Anterior cingulate cortex (tissue), 58 donors: ENCODE measurements around the gene CRK.
"Not testable (repeated sequence)": the region's sequence is repeated elsewhere in the genome, so short reads cannot be mapped to it uniquely, and the experiment has no call there.

Experiments used
- DNase-seq, 58 donors: peaks; one replicate each; lab custom pipeline; 2025; lab: John Stamatoyannopoulos, UW

The CRK gene

GRCh38 chr17:1391577-1391976 lies 64.5 kb downstream of the CRK start:
- no peak for DNase-seq

GRCh38 chr17:1390432-1391367 lies 65.3 kb downstream of the CRK start:
- no peak for DNase-seq

GRCh38 chr17:1387490-1388227 lies 68.4 kb downstream of the CRK start:
- not testable (repeated sequence) for DNase-seq

GRCh38 chr17:1386675-1387190 lies 69.3 kb downstream of the CRK start:
- not testable (repeated sequence) for DNase-seq

- DNase-seq, result no peak
Observed at GRCh38 chr17:1386265-1386664, 69.8 kb downstream of the CRK start.

GRCh38 chr17:1385861-1386260 lies 70.2 kb downstream of the CRK start:
- no peak for DNase-seq

GRCh38 chr17:1384905-1385435 lies 71.1 kb downstream of the CRK start:
- DNase-seq, result no peak

- DNase-seq, result no peak
Observed at GRCh38 chr17:1379930-1380313, 76.1 kb downstream of the CRK start.

- DNase-seq, result no peak
Observed at GRCh38 chr17:1379208-1379929, 76.7 kb downstream of the CRK start.

- not testable (repeated sequence) for DNase-seq
Observed at GRCh38 chr17:1378476-1378860, 77.6 kb downstream of the CRK start.

GRCh38 chr17:1377334-1377733 lies 78.7 kb downstream of the CRK start:
- DNase-seq, result no peak

- DNase-seq, result no peak
Observed at GRCh38 chr17:1376061-1376460, 80.0 kb downstream of the CRK start.

- DNase-seq, result no peak
Observed at GRCh38 chr17:1375615-1376014, 80.4 kb downstream of the CRK start.

GRCh38 chr17:1374431-1375177 lies 81.4 kb downstream of the CRK start:
- no peak for DNase-seq

- no peak for DNase-seq
Observed at GRCh38 chr17:1373707-1374237, 82.3 kb downstream of the CRK start.

GRCh38 chr17:1372618-1373017 lies 83.4 kb downstream of the CRK start:
- no peak for DNase-seq

GRCh38 chr17:1371893-1372590 lies 84.0 kb downstream of the CRK start:
- DNase-seq, result no peak
